Endothelial cell of hepatic sinusoid (primary cell): ENCODE results near the gene IGF2R.

Source experiments
- in situ Hi-C: cut with HindIII; loops from 2 replicates; pipeline ENCODE4 v1.10.0; 2017; ENCODE audit warnings: low sequenced_read_pairs

Gene IGF2R

GRCh38 chr6:160160450-160160849 is 191.6 kb downstream of the IGF2R start:
- in situ Hi-C loops: no loop called here
